Urothelium cell line (cell line): ENCODE data around the gene NKTR.

ENCODE experiments used
- DNase-seq: peaks from one replicate; pipeline ENCODE4 v3.0.0; 2011; ENCODE audit warnings: low spot score, mixed read lengths
- FAIRE-seq: peaks from 2 replicates; lab custom pipeline; 2011; peaks lifted over from hg19 to GRCh38; lab: Jason Lieb, UNC

Gene NKTR

GRCh38 chr3:42675909-42676308 lies 75.4 kb downstream of the NKTR start:
- no peak for DNase-seq
- no peak for FAIRE-seq

GRCh38 chr3:42678447-42678846 lies 78.0 kb downstream of the NKTR start:
- DNase-seq, result no peak
- no peak for FAIRE-seq

GRCh38 chr3:42680271-42680670 lies 79.8 kb downstream of the NKTR start:
- no peak for FAIRE-seq
- no peak for DNase-seq

- FAIRE-seq, result no peak
- DNase-seq, result no peak
Observed at GRCh38 chr3:42680806-42681205, 80.3 kb downstream of the NKTR start.

- DNase-seq (no peak), FAIRE-seq (no peak)
Observed at GRCh38 chr3:42681361-42682038, 81.0 kb downstream of the NKTR start.

- FAIRE-seq (no peak), DNase-seq (no peak)
Observed at GRCh38 chr3:42682301-42683070, 82.0 kb downstream of the NKTR start.

GRCh38 chr3:42683875-42684598 lies 83.6 kb downstream of the NKTR start:
- peak; percentile 95 for DNase-seq
- no peak for FAIRE-seq

- no peak for FAIRE-seq
- DNase-seq, result no peak
Observed at GRCh38 chr3:42684632-42685362, 84.3 kb downstream of the NKTR start.

GRCh38 chr3:42685363-42685881 lies 84.9 kb downstream of the NKTR start, which contains the start of gene KLHL40:
TSS of gene KLHL40 (plus strand) at chr3:42685537. CDS start at chr3:42685619, 82 bp downstream.
- FAIRE-seq, result no peak
- DNase-seq, result no peak

- FAIRE-seq (no peak), DNase-seq (no peak)
Observed at GRCh38 chr3:42685891-42686820, 85.7 kb downstream of the NKTR start.

GRCh38 chr3:42686832-42687650 lies 86.6 kb downstream of the NKTR start:
- no peak for DNase-seq
- no peak for FAIRE-seq

GRCh38 chr3:42688016-42688415 lies 87.5 kb downstream of the NKTR start:
- no peak for DNase-seq
- FAIRE-seq, result no peak

- no peak for DNase-seq
- FAIRE-seq, result peak; percentile 17
Observed at GRCh38 chr3:42688487-42689420, 88.3 kb downstream of the NKTR start.

GRCh38 chr3:42689421-42690014 lies 89.0 kb downstream of the NKTR start:
- no peak for FAIRE-seq

GRCh38 chr3:42690191-42690590 lies 89.7 kb downstream of the NKTR start:
- DNase-seq, result no peak
- no peak for FAIRE-seq

More at GRCh38 chr3:42689421-42690014, 89.0 kb downstream of the NKTR start:
- no peak for DNase-seq

GRCh38 chr3:42690766-42691680 lies 90.5 kb downstream of the NKTR start:
- DNase-seq, result no peak
- FAIRE-seq, result no peak
